HG03442 (cell line): ENCODE results near the gene TUBGCP3.
A peak's percentile ranks its signal among the peaks of the same experiment; 100 is the strongest.

ENCODE experiments used
- ATAC-seq: cut with Tn5 transposase; IDR thresholded peaks from one replicate; pipeline ENCODE4 v1.9.1; 2021; ENCODE audit warnings: mild to moderate bottlenecking, moderate library complexity; ENCODE audit not compliant: unreplicated experiment

The TUBGCP3 gene

DNA sequence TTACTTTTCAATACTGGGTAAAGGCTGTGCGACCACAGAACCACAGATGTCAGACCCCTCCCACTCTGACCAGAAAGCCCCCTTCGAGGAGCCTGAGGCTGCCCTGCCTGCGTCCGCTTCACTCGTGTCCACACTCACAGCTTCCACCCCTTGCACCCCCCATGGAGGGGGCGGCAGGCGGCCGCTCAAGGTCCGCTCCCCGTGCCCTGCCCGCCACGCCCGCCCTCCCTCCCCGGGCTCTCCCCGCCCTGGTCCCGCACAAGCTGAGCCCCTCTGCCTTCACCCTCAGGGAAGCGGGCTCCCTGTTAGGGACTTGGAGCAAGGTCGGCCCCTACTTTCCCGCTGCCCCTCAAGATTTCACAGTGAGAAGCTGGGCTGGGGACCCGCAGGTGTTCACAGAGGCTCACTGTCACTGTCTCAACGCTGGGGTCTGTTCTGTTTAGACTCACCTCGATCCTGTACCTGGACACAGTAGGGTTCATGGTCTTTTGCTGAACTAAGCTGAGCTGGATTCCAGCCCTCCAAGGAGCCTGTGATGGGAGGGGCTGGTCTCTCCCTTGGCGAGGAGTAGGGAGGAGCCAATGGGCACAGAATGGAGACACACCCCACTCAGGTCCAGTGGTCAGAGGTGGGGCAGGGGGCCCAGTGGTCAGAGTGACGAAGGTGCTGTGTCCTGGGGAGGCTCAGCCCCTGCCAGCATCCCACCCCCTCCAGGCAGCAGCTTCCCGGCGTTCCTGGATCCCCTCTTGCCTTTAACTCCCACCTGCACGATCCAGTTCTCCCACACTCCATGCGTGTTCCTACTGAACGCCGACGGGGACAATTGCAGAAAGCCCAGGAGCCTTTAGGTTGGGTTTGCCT lies 142.3 kb downstream of the TUBGCP3 start:
- no peak for ATAC-seq

DNA sequence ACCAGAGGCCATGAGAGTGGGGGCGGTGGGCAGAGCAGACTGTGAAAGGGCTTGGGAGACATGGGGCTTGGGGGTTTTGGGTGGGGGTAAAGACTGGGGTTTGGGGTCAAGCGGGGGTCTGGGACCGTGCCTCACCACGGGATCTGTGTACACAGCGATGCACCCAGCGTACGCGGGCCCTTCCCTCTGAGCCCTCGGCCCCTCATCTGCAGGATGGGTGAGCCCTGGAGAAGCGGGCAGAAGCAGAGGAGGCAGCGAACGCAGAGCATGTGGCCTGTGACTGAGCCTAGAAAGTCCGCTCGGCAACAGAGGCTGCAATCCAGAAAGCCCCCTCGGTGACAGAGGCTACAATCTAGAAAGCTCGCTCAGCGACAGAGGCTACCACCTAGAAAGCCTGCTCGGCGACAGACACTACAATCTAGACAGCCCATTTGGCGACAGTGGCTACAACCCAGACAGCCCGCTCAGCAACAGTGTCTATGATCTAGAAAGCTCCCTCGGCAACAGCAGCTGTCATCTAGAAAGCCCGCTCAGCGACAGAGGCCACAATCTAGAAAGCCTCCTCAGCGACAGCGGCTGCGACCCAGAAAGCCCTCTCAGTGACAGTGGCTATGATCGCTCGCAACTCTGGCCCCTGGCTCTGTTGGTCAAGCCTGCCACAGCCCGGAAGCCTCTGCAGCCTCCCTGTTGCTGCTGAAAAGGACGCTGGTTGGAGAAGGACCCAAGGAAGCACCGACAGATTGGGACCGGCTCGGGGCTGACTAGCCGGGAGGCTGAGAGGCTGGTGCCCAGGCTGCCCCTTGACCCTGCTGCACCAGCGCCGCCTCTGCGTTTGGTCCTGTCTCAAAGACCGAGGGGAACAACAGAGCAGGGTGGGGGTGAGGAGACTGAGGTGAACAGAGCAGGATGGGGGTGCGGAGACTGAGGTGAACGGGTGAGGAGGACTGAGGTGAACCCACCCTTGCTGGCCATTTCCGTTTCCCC lies 143.2 kb downstream of the TUBGCP3 start:
- ATAC-seq: no peak

- peak; percentile 58 for ATAC-seq
These were observed 144.0 kb downstream of the TUBGCP3 start for GRCh38 chr13:112443995-112444311.

DNA sequence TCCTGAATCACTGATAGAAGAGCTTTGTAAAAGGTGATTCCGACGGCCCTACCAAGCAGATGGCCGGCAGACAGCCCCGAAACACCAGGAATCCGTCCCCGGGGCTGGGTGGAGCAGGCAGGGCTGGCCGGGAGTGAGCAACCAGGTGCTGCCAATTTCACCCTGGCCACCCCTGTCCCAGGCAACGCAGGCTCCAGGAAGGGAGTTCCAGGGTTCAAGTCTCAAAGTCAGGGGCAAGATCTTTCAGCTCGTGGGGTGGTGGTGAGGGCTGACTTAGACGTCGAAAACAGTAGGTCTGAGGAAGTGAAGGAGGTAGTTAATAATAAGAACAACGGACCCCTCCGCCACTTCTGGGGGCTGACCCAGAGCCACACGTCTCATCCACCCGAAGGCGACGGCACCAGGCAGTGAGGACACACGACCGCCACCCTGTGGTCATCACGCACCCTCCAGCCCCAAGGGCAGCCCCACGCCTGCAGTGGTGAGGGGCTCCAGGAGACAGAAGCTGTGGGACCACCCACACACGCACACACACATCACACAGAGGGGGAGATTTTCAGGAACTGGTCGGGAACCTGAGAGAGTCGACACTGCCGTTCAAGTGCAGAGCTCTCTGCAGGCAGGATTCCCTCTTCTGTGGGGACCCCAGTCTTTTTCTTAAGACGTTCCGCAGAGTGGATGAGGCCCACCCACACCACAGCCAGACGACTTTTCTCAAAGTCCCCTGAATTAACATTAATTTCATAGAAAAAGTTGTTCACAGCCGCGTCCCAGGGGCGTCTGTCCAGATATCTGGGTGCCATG lies 144.6 kb downstream of the TUBGCP3 start:
- ATAC-seq: no peak

GRCh38 chr13:112442483-112443090 lies 145.4 kb downstream of the TUBGCP3 start:
- no peak for ATAC-seq

- no peak for ATAC-seq
These were observed 146.1 kb downstream of the TUBGCP3 start for GRCh38 chr13:112441779-112442310.

- no peak for ATAC-seq
These were observed 146.7 kb downstream of the TUBGCP3 start for GRCh38 chr13:112441226-112441625.

- no peak for ATAC-seq
These were observed 149.4 kb downstream of the TUBGCP3 start for GRCh38 chr13:112438515-112438914.

DNA sequence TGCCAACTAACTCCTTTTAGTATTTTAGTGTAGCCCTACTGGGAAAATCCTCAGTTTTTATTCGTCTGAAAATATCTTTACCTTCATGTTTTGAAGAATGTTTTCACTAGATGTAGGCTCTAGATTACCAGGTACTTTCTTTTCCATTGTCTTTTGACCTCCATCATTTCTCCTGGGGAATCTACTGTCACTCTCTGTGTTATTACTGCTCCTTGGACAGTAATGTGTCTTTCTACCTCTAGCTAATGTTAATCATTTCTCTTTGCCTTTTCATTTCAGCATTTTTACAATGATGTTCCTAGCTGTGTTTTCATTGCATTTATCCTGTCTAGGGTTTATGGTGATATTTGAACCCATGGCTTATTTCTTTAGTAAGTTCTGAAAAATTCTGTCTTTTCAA lies 149.9 kb downstream of the TUBGCP3 start:
- ATAC-seq: no peak

- no peak for ATAC-seq
These were observed 152.0 kb downstream of the TUBGCP3 start for GRCh38 chr13:112435973-112436372.
